ENCODE results near the gene GOLIM4. TPM values are rescaled to one million over a fixed set of nuclear protein-coding genes. Genes with fewer than 3 reads are reported as not detected.

Gene GOLIM4
- polyA plus RNA-seq, 1 donor from 2014 or later, result 3.2 TPM

- H3K79me2 ChIP-seq (replicated peaks; ENCODE audit: insufficient read depth, low read length), result no peaks in the 10 kb centered on the region
- no peak overlapping the region for H3K9ac ChIP-seq (ENCODE audit: low read length)
- no peaks in the 10 kb centered on the region for H3K27me3 ChIP-seq (ENCODE audit: insufficient read depth, low read depth, low read length)
- no peaks in the 10 kb centered on the region for H3F3A ChIP-seq (ENCODE audit: insufficient read depth, low read length, poor library complexity, severe bottlenecking)
- H3K9me2 ChIP-seq (ENCODE audit: insufficient read depth, low read length), result no peaks in the 10 kb centered on the region
- no peak overlapping the region for H3K4me2 ChIP-seq (ENCODE audit: low read length)
- TF ChIP-seq CTCF (IDR thresholded peaks at IDR 0.05; ENCODE audit: poor library complexity, severe bottlenecking) (no peak), MXI1 (conservative IDR thresholded peaks at IDR 0.05; ENCODE audit: poor library complexity, severe bottlenecking) (no peak), EZH2 (IDR thresholded peaks at IDR 0.05; ENCODE audit: borderline replicate concordance, insufficient read depth, low read length, poor library complexity, severe bottlenecking) (no peak), REST (IDR thresholded peaks at IDR 0.05; ENCODE audit: borderline replicate concordance) (no peak), SMC3 (conservative IDR thresholded peaks at IDR 0.05; ENCODE audit: poor library complexity) (no peak), EP300 (conservative IDR thresholded peaks at IDR 0.05; ENCODE audit: poor library complexity, severe bottlenecking) (no peak), TAF1 (IDR thresholded peaks at IDR 0.05; ENCODE audit: low read depth) (no peak), RAD21 (conservative IDR thresholded peaks at IDR 0.05) (no peak), POLR2AphosphoS5 (IDR thresholded peaks at IDR 0.05) (no peak)
- H4K20me1 ChIP-seq (ENCODE audit: insufficient read depth), result no peaks in the 10 kb centered on the region
- H3K27ac ChIP-seq (ENCODE audit: low read length), result no peak overlapping the region
- no peak overlapping the region for H2AFZ ChIP-seq (ENCODE audit: low read depth, low read length)
- no peaks in the 10 kb centered on the region for H3K9me3 ChIP-seq (ENCODE audit: low read length)
- H3K36me3 ChIP-seq (ENCODE audit: insufficient read depth, low read length), result peaks cover 8% of the 10 kb centered on the region
- H3K4me3 ChIP-seq (ENCODE audit: low read length), result no peak overlapping the region
Measured at GRCh38 chr3:168006584-168006983, 89.1 kb downstream of the GOLIM4 start.

GRCh38 chr3:168003911-168004310 is 91.8 kb downstream of the GOLIM4 start:
- Histone ChIP-seq H3K36me3 (ENCODE audit: insufficient read depth, low read length) (no peaks in the 10 kb centered on the region), H3F3A (ENCODE audit: insufficient read depth, low read length, poor library complexity, severe bottlenecking) (no peaks in the 10 kb centered on the region), H4K20me1 (ENCODE audit: insufficient read depth) (no peaks in the 10 kb centered on the region), H3K79me2 (replicated peaks; ENCODE audit: insufficient read depth, low read length) (no peaks in the 10 kb centered on the region), H3K27ac (ENCODE audit: low read length) (no peak overlapping the region), H3K9me2 (ENCODE audit: insufficient read depth, low read length) (no peaks in the 10 kb centered on the region), H3K9ac (ENCODE audit: low read length) (no peak overlapping the region), H2AFZ (ENCODE audit: low read depth, low read length) (no peak overlapping the region), H3K4me2 (ENCODE audit: low read length) (no peak overlapping the region), H3K9me3 (ENCODE audit: low read length) (no peaks in the 10 kb centered on the region), H3K27me3 (ENCODE audit: insufficient read depth, low read depth, low read length) (no peaks in the 10 kb centered on the region), H3K4me3 (ENCODE audit: low read length) (no peak overlapping the region)
- TF ChIP-seq RAD21 (conservative IDR thresholded peaks at IDR 0.05), result no peak
- no peak for TF ChIP-seq CTCF (IDR thresholded peaks at IDR 0.05; ENCODE audit: poor library complexity, severe bottlenecking)
- TF ChIP-seq TAF1 (IDR thresholded peaks at IDR 0.05; ENCODE audit: low read depth), result no peak
- no peak for TF ChIP-seq EZH2 (IDR thresholded peaks at IDR 0.05; ENCODE audit: borderline replicate concordance, insufficient read depth, low read length, poor library complexity, severe bottlenecking)
- TF ChIP-seq MXI1 (conservative IDR thresholded peaks at IDR 0.05; ENCODE audit: poor library complexity, severe bottlenecking), result no peak
- no peak for TF ChIP-seq POLR2AphosphoS5 (IDR thresholded peaks at IDR 0.05)
- no peak for TF ChIP-seq EP300 (conservative IDR thresholded peaks at IDR 0.05; ENCODE audit: poor library complexity, severe bottlenecking)
- TF ChIP-seq REST (IDR thresholded peaks at IDR 0.05; ENCODE audit: borderline replicate concordance), result no peak
- no peak for TF ChIP-seq SMC3 (conservative IDR thresholded peaks at IDR 0.05; ENCODE audit: poor library complexity)

All from neural cell (in vitro differentiated cells).